HL-60/S4 treated with retinoic acid at 250 ng/mL for 4 days and 3 days (cell line): ENCODE results near the gene TMEM120A.

Source experiments
- in situ Hi-C: fragments of 300-500 bp; cut with MboI; formaldehyde crosslinking; loops from 2 replicates; pipeline ENCODE4 v1.7.0; 2022; ENCODE audit warnings: low sequenced_read_pairs

Gene TMEM120A

DNA sequence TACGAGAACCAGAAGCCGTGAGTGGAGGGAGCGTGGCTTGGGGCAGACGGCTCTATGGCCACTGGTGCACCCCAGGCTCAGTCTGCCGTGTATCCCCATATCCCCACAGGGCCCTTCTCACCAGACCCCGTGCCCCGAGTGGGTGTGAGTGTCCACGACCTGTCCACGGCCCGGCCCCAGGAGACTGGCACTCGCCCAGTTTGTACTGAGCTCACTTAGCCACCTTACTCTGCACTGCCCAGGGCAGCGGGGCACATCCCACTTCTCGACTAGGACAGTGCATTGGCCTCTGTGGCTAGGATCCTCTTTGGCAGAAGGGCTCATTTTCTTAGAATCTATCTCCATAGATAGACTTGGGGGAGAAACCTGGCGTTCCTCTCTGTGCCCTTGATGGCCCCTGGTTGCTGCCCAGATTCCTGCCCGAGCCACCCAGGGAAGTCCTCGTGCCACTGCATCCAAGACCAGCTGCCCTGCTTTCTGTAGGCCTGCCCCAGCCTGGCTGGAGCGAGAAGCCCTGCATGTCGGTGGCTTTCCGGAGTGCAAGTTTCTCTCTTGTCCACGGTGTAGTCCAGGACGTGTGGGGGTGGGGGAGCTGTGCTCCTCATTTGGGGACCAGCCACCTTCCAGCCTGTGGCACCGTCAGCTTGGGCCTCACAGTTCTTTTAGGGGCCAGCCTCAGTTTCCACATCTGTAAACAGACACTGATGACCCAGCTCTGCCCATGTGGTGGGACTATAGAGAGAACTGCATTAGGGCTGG is 11.9 kb downstream of the TMEM120A start:
- in situ Hi-C loops, result no loop called here

DNA sequence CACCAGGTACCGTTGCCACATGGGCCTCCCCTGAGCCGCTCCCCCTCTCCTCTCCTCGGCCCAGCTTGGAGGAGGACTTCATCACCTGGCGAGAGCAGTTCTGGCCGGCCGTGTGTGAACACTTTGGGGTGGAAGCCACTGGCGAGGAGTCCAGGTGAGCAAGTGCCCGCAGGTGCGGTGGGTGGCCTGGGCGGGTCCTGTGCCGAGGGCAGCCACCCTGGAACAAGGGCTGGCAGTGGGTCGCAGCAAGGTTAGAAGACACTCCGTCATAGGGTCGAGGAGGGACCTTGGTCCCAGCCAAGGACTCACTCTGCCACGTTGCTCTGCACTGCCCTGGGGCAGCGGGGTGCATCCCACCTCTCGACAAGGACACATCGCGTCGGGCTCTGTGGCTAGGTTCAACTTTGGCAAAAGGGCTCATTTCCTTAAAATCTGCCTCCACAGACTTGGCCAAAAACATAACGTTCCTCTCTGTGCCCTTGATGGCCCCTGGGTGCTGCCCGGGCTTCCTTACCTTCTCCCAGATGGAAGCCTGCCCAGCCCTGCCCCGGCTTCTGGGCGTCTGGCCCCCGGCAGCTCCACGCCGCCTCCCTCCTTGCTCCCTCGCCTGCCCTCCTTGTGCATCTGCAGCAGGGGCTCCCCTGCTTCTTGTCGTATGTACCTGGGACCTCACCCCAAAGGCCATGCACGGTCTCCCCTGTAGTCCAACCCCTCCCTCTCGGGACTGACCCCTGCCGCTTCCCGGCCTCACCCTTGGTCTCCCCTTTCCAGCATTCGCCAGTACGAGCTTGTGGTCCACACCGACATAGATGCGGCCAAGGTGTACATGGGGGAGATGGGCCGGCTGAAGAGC is 12.7 kb downstream of the TMEM120A start:
- in situ Hi-C loops, result no loop called here

DNA sequence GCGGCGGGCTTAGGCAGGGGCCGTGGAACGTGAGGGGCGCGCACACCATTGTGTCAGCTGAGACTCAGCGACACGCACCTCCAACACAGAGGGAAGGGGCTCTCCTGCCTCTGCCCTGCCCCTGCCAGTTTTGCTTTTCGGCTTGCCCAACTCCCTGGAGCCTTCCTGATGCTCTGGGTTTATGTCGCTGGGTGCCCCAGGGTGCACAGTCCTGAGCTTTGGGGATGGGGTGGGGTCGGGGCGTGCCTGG is 13.3 kb downstream of the TMEM120A start:
- in situ Hi-C loops, result no loop called here

DNA sequence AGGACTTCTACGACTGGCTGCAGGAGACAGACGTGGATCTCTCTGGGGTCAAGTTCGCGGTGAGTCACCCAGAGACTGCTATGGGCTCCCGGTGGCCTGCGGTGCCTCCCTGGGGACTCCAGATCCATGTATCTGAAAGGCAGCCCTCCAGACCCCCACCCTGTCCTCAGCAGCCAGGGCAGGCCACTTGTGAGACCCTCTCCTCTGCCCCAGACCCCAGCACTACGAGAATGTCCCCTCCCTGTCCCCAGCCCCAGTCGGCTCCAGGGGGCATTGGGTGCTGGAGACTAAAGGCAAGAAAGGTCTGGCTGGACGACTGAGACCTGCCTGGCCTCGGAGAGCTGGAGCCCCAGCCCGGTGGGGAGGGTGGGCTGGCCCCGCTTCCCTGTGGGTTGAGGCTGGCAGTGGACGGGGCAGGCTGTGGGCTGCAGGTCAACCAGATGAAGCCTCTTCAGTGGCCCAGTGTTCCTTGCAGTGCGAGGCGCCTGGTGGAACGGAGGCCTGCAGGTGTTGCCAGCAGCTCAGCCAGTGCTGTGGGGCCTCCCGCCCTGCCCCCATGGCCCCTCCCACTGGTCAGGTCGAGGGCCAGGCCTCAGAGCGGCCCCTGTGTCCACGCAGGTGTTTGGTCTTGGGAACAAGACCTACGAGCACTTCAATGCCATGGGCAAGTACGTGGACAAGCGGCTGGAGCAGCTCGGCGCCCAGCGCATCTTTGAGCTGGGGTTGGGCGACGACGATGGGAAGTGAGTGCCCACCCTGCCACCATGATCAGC is 13.8 kb downstream of the TMEM120A start:
- in situ Hi-C loops, result no loop called here

DNA sequence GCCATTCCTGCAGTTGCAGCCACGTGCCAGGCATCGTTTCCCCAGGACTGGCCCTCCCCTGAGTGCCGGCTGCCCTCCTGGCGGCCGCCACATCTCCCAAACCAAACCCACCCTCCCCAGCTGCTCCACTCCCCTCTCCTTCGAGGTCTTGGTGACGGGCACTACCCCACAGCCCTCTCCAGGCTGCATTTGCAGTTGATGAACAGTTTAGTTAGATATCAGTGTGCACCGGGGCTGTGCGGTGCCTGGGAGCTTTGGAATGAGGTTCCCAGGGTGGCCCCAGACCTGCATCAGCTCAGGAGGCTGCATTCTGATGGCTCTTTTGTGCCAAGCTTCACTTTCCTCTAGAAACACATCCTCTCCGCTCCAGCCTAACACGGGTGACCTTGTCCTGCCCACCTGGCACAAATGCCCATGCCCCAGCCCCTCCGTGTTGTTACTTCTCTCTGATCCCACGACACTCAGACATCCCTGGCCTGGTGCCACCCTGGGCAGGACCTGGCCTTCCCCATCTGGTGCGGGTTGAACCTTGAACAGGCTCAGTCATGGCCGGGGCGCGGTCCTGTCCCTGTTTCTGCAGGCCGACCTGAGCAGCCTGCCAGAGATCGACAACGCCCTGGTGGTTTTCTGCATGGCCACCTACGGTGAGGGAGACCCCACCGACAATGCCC is 14.5 kb downstream of the TMEM120A start:
- in situ Hi-C loops, result no loop called here

DNA sequence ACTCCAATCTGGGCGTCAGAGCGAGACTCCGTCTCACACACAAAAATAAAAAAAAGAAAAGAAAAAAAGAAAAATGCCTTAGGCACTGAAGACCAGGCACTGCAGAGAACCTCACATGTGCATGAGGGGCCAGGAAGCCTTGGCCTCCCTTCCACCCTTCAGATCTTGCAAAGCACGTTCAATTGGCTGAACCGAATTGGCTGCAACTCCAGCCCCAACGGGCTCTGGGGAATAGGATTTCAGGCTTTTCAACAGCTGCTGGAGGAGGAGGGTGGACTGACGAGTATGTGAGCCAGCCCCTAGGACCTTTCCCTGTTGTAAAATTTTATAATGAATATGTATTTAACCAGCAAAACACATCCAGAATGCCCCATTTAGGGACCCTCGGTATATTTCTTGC is 16.7 kb downstream of the TMEM120A start:
- in situ Hi-C loops, result no loop called here

DNA sequence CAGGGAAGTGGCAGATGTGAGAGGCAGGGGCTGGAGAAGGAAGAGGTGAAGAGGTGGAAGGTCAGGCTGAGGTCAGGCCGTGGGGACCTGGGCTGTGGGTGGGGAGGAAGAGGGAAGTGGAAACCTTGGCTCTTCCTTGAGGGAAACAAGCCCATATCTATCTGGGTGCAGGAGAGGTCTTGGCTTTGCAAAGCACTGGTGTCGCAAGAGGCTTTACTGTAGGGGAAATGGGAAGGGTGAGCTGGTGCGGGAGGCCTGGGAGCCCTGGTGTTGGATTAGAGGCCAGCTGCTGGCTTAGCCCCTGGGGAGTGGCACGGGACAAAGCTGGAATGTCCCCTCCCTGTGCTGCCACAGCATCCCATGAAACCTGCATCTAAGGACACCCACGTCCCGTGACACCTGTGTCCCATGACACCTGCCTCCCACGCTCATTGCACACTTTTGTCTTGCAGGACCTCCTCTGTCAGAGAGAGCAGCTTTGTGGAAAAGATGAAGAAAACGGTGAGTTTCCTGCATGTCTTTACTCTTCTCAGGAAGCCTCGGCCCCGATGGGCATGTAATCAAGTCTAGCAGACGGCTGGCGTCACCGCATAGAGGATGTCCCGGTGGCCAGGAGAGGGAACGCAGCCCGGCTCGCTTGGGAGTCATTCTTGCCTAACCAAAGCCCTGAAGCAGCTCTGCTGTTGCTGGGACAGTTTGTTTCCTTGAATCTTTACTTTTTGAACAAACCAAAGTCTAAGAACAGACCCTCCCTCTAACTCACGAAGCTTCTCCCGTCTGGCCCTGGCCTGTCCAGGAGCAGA is 22.2 kb downstream of the TMEM120A start:
- in situ Hi-C loops, result no loop called here

DNA sequence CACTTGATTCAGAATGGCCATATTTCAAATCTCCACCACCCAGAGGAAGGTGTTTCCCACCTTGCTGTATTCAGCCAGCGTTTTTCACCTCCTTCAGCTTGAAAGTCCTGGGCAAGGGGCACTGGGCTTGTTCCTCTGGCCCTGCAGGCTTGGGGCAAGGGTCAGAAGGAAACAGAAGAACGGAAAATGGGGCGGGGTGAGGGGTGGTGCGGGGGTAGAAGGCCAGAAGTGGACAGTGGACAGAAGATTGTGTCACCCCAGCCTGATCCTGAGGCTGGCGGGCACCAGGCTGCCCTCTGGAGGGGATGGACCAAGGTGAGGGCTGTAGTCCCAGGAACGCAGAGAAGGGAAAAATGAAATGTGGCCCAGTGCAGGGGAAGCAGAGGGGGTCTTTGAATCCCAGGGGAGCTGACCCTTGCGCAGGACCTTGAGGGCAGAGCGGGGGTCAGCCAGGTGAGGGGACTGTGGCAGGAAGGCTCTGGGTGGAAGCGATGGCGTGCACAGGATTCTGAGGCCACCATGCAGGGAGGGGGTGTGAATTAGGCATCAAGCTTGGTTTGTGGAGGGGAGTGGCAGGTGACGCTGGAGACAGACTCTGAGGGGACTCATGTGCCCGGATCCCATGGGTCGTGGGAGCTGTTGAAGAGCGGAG is 23.0 kb downstream of the TMEM120A start:
- in situ Hi-C loops, result no loop called here

DNA sequence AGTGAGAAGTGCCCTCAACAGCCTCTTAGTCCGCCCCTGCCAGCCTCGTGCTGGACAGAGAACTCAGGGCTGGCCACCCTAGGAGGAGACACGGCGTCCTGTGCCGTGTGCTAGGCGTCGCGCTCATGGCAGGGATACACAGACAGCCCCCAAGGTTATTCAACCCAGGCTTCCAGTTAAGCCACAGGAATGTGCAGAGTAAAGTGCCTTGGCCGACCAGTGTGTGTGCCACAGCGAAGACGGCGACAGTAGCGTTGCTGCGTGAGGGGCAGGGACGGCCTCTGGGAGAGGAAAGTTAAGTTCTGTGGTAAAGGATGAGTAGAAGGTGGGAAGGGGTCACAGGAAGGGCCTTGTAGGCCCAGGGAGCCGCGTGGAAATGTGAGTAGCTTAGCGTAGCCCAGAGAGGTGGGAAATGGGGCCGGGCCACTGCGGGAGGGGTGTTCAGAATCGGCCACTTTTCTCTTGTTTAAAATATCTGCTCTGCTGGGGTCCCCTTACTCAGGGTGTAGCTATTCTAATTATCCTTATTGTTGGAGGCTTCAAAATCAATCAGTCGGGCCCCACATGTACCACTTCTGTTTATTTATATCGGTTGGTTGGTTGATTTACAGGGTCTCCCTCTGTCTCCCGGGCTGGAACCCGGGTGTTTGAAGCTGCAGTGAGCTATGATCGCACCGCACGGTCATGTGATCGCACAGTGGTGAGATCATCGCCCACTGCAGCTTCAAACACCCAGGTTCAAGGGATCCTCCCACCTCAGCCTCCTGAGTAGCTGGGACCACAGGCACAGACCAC is 24.5 kb downstream of the TMEM120A start:
- in situ Hi-C loops, result no loop called here

DNA sequence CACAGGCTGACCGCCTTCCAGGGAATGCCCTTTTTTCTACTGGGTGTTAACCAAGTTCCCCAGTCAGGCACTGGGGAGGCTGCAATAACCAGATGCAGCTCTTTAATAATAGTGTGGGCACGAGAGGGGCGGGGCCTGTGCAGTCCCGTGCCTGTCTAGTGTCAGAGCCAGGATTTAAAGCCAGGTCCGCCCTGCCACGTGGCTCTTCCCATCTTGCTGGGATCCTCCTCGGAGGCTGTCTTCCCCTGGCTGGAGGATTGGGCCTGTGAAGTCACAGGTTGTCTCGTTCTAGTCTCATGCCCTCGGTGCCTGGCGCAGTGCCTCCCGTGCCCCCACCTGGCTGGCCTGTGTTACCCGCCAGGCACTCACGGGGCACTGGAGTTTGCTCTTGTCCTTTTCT is 25.2 kb downstream of the TMEM120A start:
- in situ Hi-C loops, result no loop called here

DNA sequence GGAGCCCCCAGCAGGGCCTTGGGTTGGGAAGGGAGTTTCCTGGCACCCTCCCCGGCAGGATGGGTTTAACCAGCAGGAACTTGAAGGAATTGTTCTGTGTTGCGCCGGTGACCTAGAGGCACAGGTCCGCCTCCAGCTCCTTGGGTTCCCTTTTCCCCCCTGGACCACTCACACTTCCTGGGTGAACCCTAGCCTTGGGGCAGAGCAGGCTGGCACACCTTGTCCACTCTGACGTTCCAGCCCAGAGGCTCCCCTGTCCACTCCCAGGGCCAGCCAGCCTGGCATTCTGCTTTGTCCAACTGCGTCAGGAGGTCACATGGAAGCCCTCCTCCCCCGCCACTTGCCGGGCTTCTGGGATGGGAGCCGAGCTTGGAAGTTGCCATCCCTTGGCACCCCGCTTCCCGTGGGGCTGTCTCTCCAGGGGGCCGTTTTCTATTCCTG is 25.8 kb downstream of the TMEM120A start:
- in situ Hi-C loops, result no loop called here

DNA sequence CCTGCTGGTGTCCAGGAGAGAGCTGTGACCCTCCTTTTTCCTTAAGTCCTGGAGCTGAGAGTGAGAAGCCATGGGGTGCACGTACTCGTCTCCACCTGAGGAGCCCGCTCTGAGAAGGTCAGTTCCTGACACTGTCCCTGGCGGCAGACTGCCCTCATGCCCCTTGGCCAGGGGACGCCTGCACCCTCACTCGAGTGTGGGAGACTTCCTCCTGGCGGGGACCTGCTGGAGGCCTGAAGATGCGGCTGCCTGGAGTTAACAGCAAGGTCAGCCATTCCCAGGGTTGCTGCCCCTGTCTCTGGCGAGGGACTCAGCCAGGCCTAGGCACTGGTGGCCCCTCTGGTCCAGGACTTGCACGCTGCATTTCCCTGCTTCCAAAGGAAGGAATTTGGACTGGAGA is 26.4 kb downstream of the TMEM120A start:
- in situ Hi-C loops, result no loop called here

DNA sequence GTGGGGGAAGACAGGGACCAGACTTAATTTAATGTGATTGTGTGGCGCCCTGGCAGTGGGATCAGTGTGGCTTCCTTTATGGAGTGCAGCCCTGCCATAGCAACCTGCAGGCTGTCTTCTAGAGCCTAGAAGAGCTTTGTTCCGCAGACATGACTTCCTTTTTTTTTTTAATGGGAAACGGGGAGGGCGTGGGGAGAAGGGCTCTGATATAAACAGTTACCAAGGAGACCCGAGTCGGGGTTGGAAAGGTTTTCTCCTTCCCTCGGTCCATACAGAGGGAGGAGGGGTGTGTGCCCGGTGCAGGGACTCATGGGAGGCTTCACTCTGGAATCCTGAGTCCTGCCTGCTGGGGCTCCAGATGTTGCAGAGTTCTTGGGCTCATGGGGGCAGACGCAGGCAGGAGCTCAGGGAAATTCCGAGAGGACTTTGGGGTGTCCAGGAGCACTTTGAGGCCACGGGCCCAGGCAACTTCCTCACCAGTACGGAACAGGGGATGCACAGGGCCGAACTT is 26.9 kb downstream of the TMEM120A start:
- in situ Hi-C loops, result no loop called here

DNA sequence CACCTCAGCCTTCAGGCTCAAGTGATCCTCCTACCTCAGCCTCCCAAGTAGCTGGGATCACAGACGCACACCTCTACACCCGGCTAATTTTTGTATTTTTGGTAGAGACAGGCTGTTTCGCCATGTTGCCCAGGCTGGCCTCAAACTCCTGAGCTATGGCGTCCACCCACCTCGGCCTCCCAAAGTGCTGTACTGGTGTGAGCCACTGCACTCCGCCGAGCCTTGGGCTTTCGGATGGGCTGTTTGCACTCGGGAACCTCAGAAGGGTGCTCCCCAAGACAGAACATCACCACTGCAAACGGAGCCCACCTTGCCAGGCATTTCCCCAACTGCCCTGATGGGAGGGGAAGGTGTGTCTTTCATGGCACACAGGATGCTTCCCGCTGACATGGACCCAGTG is 27.3 kb downstream of the TMEM120A start:
- in situ Hi-C loops, result no loop called here

DNA sequence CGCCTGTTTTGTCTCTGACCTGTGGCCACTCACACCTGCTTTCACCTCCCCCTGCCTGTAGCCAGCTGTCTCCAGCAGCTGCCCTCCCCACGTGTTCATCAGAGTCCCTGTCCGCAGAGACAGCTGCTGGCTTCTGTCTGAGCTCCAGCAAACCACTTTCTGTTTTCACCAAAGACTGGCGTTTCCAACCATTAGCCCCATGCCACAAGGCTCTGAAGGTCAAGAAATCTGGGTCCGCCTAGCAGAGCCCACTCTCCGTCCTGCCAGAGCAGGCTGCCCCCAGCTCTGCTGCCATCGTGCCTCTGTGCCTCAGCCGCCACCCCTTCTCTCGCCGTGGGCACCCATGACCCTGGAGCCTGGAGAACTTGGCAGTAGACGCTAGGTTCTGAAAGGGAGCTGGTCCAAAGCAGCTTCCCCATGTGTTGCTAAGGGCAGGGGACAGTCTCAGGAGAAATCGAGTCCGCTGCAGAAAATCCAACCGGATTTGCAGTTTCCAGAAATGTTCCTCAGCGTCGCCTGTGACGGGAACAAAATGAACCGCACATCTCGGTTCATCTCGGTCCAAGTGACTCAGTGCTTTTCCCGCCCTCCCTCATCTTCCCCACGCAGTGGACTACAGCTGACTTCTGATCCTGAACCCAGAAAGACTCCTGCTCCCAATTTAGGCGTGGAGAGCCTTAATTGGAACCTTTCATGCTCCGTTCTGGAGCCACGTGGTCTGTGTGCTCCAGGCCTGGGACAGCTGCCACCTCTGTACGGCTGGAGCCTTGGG is 28.0 kb downstream of the TMEM120A start:
- in situ Hi-C loops, result no loop called here

DNA sequence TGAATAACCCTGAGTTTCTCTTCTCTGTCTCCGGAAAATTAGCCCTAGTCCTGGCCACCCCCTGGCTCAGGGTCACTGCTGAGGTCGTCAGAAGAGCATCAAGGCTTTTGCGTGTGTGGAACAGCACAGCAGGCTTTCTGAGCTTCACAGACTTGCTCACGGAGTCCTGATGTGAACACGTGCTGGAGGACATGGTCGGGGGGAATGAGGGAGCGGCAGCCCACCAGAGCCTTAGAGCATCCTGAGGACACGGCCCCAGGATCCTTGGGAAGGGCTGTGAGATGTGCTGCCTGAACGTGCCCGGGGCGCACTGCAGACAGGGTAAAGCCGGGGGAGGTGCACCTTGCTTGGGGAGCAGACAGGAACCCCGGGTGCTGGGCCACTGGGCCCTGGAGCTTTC is 28.8 kb downstream of the TMEM120A start:
- in situ Hi-C loops, result no loop called here

DNA sequence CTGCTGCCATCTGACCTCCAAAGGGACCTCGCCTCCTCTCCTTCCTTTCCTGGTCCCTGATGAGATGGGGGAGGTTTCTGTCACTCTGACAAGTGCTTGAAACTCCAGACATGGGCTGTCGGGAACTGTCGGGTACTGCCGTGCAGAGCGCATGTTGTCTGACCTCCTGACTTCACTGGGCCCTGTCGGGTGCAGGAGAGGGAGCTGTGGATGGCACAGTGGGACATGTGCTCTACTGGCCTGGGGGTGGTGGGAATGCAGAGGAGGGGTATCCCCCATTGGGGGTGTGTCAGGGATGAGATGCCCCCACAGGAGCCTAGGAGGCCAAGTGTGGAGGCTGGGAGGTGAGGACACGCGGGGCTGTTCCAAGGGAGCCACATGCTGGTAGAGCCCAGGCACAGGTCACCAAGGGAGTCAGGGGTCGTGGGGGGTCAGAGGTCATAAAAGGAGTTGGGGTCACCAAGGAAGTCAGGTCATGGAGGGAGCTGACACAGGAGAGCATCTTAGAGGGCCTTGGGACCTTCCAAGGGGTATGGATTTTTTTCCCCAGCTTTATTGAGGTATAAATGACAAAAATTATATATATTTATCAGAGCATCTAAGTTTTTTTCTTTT is 30.9 kb downstream of the TMEM120A start:
- in situ Hi-C loops, result no loop called here
